Measurements from ENCODE around the gene PNPLA3.

The PNPLA3 gene

GRCh38 chr22:43925433-43926348, 2.1 kb downstream of the PNPLA3 start:
- no peak for DNase-seq

GRCh38 chr22:43926349-43926710, 2.7 kb downstream of the PNPLA3 start:
- DNase-seq = no peak

- no peak for DNase-seq
These were observed 4.9 kb downstream of the PNPLA3 start for GRCh38 chr22:43928468-43928867.

GRCh38 chr22:43928908-43929307, 5.3 kb downstream of the PNPLA3 start:
- DNase-seq = no peak

DNA sequence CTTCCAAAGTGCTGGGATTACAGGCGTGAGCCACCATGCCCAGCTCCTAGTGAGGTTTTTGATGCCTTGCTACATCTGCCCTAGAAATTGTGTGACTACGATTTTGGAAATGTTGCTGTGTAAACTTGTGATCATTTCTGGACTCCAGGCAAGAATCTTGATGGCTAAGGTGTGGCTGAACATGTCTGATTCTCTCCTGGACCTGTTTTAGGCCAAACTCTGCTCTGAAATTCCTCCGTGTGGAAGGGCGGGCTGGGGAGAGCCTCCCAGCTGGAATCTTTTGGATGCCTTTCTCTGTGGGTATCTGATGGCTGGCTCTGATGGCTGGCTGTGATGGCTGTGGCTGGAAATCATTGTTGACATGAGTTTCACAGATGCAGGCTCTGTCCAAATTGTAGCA, 8.2 kb downstream of the PNPLA3 start:
- no peak for DNase-seq

GRCh38 chr22:43941449-43941848, 17.8 kb downstream of the PNPLA3 start:
- no peak for DNase-seq

GRCh38 chr22:43944670-43945430, 21.2 kb downstream of the PNPLA3 start:
- DNase-seq = no peak

- DNase-seq = peak; percentile 6 to 54 (median 42)
These were observed 22.2 kb downstream of the PNPLA3 start for GRCh38 chr22:43945632-43946383.

DNA sequence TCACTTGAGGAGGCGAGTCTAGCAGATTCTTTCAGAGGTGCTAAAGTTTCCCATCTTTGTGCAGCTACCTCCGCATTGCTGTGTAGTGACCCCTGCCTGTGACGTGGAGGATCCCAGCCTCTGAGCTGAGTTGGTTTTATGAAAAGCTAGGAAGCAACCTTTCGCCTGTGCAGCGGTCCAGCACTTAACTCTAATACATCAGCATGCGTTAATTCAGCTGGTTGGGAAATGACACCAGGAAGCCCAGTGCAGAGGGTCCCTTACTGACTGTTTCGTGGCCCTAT, 22.7 kb downstream of the PNPLA3 start:
- DNase-seq = no peak

GRCh38 chr22:43948836-43949406, 25.3 kb downstream of the PNPLA3 start:
- DNase-seq = no peak

GRCh38 chr22:43951391-43951790, 27.8 kb downstream of the PNPLA3 start:
- DNase-seq = no peak

DNA sequence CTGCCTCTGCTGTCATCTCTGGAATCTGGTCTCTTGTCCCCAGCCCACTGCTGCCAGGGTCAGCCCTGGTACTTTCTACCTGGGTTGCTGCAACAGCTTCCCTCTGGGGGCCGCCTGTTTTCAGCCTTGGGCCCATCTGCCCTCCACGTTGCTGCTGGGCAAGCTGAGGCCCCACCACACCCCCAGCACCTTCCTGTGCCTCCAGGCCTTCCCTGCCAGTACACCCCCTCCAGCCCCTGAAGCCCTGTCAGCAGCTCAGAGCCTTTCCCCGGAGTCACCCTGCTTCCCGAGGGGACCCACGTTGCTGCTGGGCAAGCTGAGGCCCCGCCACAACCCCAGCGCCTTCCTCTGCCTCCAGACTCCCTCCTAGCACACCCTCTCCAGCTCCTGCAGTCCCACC, 28.4 kb downstream of the PNPLA3 start:
- DNase-seq = no peak

- no peak for DNase-seq
These were observed 30.6 kb downstream of the PNPLA3 start for GRCh38 chr22:43953988-43954785.

- DNase-seq = peak; percentile 67 to 83 (median 80)
These were observed 31.7 kb downstream of the PNPLA3 start, which contains the start of gene SAMM50 for GRCh38 chr22:43955040-43955882. SAMM50 (plus strand) TSS chr22:43955442; CDS start chr22:43955578, 136 bp downstream.

DNA sequence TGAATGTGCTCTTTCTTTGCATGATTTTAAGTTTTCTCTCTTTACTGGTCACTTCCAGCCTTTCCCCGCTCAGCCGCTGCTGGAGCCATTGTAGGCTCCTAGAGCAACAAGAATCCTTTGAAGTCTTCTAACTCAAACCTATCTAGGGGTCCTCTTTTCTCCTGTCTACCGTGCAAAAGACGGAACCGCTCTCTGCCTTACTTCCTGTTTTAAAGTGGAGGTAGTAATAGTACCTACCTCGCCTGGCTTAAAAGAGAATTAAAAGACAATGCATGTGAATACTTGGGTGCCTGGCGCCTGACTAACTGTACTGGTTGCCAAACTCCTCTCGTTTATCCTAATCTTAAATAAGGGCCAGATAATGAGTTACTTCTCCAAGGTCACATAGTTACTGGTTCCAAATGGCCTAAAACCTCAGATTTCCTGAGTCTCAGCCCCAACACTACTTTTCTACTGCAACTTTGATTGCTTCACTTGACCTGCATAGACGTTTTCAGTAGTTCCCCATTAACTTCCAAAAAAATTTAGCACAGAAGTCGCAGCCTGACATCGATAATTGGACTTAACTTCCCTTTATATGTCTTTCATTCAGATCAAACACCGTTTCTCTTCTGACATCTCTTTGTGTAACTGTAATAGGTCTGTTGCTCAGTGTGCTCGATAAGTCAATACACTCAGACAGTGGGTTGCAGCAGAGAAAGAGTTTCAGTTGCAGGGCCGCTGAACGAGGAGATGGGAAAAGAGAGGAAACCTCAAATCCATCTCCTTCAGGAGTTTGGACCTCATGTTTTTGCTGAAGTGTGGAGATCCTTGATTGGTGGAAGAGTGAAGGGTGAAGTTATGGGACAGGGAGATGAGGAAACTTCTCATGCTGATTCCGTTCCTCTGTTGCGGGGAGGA, 32.5 kb downstream of the PNPLA3 start:
- DNase-seq = no peak

DNA sequence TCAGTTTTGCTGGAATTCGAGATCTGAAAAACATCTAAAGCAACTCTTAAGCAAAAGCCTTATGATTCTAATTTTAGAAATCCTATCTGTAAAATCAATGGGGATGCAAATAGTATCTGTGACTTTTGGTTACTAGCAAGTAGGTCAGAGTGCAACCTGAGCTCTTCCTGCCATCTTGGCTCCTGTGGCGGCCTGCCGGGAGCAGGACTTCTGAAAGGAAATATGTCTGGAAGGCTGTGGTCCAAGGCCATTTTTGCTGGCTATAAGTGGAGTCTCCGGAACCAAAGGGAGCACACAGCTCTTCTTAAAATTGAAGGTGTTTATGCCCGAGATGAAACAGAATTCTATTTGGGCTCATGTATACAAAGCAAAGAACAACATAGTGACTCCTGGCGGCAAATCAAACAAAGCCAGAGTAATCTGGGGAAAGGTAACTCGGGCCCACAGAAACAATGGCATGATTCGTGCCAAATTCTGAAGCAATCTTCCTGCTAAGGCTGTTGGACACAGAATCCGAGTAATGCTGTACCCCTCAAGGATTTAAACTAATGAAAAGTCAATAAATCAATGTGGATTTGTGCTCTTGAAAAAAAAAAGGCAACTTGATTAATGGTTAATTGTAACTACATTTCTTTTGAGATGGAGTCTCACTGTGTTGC, 33.3 kb downstream of the PNPLA3 start:
- no peak for DNase-seq

- DNase-seq = no peak
These were observed 34.3 kb downstream of the PNPLA3 start for GRCh38 chr22:43957871-43958270.

DNA sequence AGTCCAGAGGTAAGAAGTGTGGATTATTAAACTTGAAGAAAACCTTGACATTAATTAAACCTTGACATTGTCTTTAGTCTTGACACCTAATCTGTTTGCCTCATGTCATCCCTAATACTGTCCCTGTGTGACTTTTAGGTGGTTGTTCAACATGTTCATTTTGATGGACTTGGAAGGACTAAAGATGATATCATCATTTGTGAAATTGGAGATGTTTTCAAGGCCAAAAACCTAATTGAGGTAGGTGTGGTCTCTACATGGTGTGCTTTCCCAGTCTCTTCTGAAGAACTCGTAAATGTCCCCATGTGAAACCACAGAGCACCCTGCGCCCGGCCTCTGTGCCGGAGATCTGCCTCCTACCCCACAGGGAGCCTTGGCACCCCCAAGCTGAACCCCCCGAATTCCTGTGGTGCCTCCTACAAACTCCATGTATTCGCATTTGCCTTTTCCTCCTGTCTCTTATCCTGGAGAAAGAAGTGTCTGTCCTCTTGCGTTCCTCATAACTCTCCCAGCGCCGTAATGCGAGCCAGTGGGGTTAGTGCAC, 40.8 kb downstream of the PNPLA3 start:
- no peak for DNase-seq

DNA sequence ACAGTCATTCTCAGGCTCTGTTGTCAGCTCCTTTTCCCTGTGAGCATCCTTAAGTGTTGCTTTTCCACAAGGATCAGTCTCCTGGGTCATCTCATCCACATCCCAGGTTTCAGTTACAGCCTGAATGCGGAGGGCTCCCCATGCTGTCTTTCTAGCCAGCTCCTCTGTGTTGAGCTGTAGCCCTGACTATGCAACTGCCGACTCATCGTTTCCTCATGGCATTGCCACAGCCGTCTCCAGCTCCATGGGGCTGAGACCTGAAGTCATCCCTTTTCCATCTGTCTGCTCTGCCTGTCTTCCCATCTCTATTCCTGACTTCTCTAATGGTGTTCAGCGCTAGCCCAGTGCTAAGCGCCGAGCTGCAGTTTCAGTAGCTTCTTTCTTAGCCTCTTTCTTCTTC, 43.5 kb downstream of the PNPLA3 start:
- DNase-seq = no peak

Data from activated naive CD4-positive, alpha-beta T cell (primary cell).